ENCODE results near the gene VAX1. TPM values are rescaled to one million over a fixed set of nuclear protein-coding genes. Genes with fewer than 3 reads are reported as not detected.

The VAX1 gene
- total RNA-seq, 2 donors from 2014 or later, result not detected

DNA sequence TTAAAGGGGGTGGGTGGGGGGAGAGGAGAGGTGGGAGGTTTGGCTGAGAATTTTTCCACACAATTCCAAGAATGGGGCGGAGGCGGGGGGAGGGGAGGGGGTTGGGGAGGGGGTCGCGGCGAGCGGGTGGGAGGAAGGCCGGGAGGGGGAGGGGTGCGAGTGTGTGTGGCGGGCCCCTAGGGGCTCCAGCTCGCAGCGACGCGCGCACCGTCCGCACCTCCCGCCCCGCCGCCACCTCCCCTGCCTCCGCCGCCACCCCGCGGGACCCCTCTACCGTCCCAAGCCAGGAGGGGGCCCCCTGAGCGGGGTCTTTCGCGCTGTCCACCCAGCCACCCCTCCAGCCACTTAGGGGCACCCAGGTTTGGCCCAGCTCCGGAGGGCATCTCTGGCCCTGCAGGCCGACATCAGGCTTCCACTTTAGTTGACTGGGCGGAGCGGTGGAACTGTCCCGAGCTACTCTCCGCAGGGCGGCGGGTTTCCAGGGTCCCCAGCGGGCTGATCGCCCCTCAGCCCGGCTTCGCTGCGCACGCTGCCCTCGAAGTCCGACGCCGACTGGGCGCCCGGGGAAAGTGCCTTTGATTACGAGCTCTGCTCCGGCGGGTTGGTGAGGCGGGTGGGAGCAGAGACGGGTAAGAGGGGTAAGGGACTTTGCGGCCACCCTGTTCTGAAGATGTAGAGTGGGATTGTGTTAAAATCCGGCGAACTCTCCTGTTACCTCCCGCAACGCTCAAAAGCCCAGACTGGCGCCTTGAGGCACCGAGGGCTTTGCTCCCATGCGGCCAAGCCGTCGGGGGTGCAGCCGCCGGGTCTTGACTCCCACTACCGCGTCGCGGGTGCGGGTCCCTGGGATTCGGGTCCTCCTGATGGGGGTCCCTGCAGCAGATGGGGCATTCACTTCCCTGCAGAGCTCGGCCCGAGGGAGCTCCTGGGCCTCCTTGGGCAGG lies 1.8 kb upstream of the VAX1 start:
- intact Hi-C loops (cut with DNase I), result no loop called here
- H3K27ac ChIP-seq, result no peak overlapping the region
- no peaks in the 10 kb centered on the region for H3K36me3 ChIP-seq
- no peaks in the 10 kb centered on the region for H3K4me1 ChIP-seq (replicated peaks)
- H3K27me3 ChIP-seq (replicated peaks; ENCODE audit: insufficient read depth), result peaks cover 59% of the 10 kb centered on the region
- TF ChIP-seq POLR2AphosphoS5 (IDR thresholded peaks at IDR 0.05) (no peak), POLR2A (IDR thresholded peaks at IDR 0.05) (no peak)
- TF ChIP-seq, protein P1, sequence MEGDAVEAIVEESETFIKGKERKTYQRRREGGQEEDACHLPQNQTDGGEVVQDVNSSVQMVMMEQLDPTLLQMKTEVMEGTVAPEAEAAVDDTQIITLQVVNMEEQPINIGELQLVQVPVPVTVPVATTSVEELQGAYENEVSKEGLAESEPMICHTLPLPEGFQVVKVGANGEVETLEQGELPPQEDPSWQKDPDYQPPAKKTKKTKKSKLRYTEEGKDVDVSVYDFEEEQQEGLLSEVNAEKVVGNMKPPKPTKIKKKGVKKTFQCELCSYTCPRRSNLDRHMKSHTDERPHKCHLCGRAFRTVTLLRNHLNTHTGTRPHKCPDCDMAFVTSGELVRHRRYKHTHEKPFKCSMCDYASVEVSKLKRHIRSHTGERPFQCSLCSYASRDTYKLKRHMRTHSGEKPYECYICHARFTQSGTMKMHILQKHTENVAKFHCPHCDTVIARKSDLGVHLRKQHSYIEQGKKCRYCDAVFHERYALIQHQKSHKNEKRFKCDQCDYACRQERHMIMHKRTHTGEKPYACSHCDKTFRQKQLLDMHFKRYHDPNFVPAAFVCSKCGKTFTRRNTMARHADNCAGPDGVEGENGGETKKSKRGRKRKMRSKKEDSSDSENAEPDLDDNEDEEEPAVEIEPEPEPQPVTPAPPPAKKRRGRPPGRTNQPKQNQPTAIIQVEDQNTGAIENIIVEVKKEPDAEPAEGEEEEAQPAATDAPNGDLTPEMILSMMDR (IDR thresholded peaks at IDR 0.05), result no peak
- no peak for DNase-seq (ENCODE audit: low spot score)
- WGBS, result 4% methylated on average over 45 of the region's 72 CpGs
- H3K9me3 ChIP-seq, result no peaks in the 10 kb centered on the region
- no peak overlapping the region for H3K4me3 ChIP-seq

GRCh38 chr10:117138838-117139580 lies 939 bp upstream of the VAX1 start:
- Histone ChIP-seq H3K27ac (no peak overlapping the region), H3K36me3 (no peaks in the 10 kb centered on the region), H3K27me3 (replicated peaks; ENCODE audit: insufficient read depth) (peaks cover 64% of the 10 kb centered on the region), H3K4me1 (replicated peaks) (no peaks in the 10 kb centered on the region), H3K9me3 (no peaks in the 10 kb centered on the region), H3K4me3 (no peak overlapping the region)
- intact Hi-C loops (cut with DNase I), result no loop called here
- TF ChIP-seq POLR2A (IDR thresholded peaks at IDR 0.05) (no peak), POLR2AphosphoS5 (IDR thresholded peaks at IDR 0.05) (no peak)
- TF ChIP-seq, protein P1 (IDR thresholded peaks at IDR 0.05), result no peak
- 4% methylated on average over 19 of the region's 19 CpGs for WGBS
- no peak for DNase-seq (ENCODE audit: low spot score)

- H3K27ac ChIP-seq, result no peak overlapping the region
- H3K9me3 ChIP-seq, result no peaks in the 10 kb centered on the region
- H3K27me3 ChIP-seq (replicated peaks; ENCODE audit: insufficient read depth), result peaks cover 81% of the 10 kb centered on the region
- H3K36me3 ChIP-seq, result no peaks in the 10 kb centered on the region
- under 1% methylated on average over 79 of the region's 98 CpGs for WGBS
- intact Hi-C loops (cut with DNase I), result no loop called here
- peak overlapping the region; percentile 7 to 14 for H3K4me3 ChIP-seq
- TF ChIP-seq POLR2A (IDR thresholded peaks at IDR 0.05) (no peak), POLR2AphosphoS5 (IDR thresholded peaks at IDR 0.05) (no peak)
- TF ChIP-seq, protein P1 (IDR thresholded peaks at IDR 0.05), result no peak
- DNase-seq (ENCODE audit: low spot score), result no peak
- no peaks in the 10 kb centered on the region for H3K4me1 ChIP-seq (replicated peaks)
Observed at GRCh38 chr10:117137031-117137910, 799 bp downstream of the VAX1 start.

GRCh38 chr10:117136391-117136975 lies 1.6 kb downstream of the VAX1 start:
- intact Hi-C loops (cut with DNase I), result no loop called here
- Histone ChIP-seq H3K9me3 (no peaks in the 10 kb centered on the region), H3K27ac (no peak overlapping the region), H3K4me1 (replicated peaks) (no peaks in the 10 kb centered on the region), H3K27me3 (replicated peaks; ENCODE audit: insufficient read depth) (peaks cover 87% of the 10 kb centered on the region), H3K36me3 (no peaks in the 10 kb centered on the region), H3K4me3 (no peak overlapping the region)
- WGBS, result 50% methylated on average over 34 of the region's 34 CpGs
- no peak for DNase-seq (ENCODE audit: low spot score)
- TF ChIP-seq POLR2A (IDR thresholded peaks at IDR 0.05) (no peak), POLR2AphosphoS5 (IDR thresholded peaks at IDR 0.05) (no peak)
- TF ChIP-seq, protein P1 (IDR thresholded peaks at IDR 0.05), result no peak

All from prostate gland (tissue), 2 donors.